PC-3 (cell line): ENCODE measurements around the gene CES2.

Experiments used
- CTCF ChIP-seq: fragments of 300-600 bp; sonication (generic); conservative IDR thresholded peaks from 2 replicates; pipeline ENCODE4 v1.5.1; 2017; ENCODE audit warnings: antibody characterized with exemption, low read depth, mild to moderate bottlenecking, low read length
- EZH2 ChIP-seq: fragments of 300-600 bp; sonication (generic); IDR thresholded peaks from one replicate; pipeline ENCODE4 v1.6.1; 2017; ENCODE audit warnings: antibody characterized with exemption, mild to moderate bottlenecking, low read length; ENCODE audit not compliant: unreplicated experiment
- EZH2phosphoT487 ChIP-seq: fragments of 300-600 bp; sonication (generic); IDR thresholded peaks from 2 replicates; pipeline ENCODE4 v1.6.1; 2018; ENCODE audit warnings: mild to moderate bottlenecking, antibody characterized with exemption, low read length, borderline replicate concordance

GRCh38 chr16:66948134-66948836 is 13.0 kb downstream of the CES2 start:
- TF ChIP-seq CTCF = no peak
- no peak for TF ChIP-seq EZH2phosphoT487
- no peak for TF ChIP-seq EZH2
